SK-N-SH treated with all-trans-retinoic acid at 6 μM for 48 hours (cell line): Measurements from ENCODE around the gene SYNDIG1.

Experiments
- ARNTL ChIP-seq: fragments of 450-650 bp; formaldehyde crosslinking; IDR thresholded peaks from 2 replicates; pipeline ENCODE4 v1.5.0; 2020; ENCODE audit warnings: low read depth, mild to moderate bottlenecking, moderate library complexity, borderline replicate concordance
- BACH2 ChIP-seq: fragments of 250-450 bp; sonication (Bioruptor Pico); IDR thresholded peaks from 2 replicates; pipeline ENCODE4 v1.9.0; 2021; ENCODE audit warnings: mild to moderate bottlenecking, borderline replicate concordance
- CSRNP3 ChIP-seq: fragments of 250-450 bp; sonication (Bioruptor Pico); IDR thresholded peaks from 2 replicates; pipeline ENCODE4 v1.5.1; 2021; ENCODE audit warnings: mild to moderate bottlenecking, moderate library complexity
- ESRRG ChIP-seq: fragments of 250-450 bp; sonication (Bioruptor Pico); IDR thresholded peaks from 2 replicates; pipeline ENCODE4 v1.6.1; 2021; ENCODE audit warnings: mild to moderate bottlenecking
- ISL1 ChIP-seq: fragments of 250-450 bp; sonication (Bioruptor Pico); IDR thresholded peaks from 2 replicates; pipeline ENCODE4 v2.1.2; 2022; ENCODE audit warnings: mild to moderate bottlenecking, moderate library complexity
- TOX ChIP-seq: fragments of 250-450 bp; sonication (Bioruptor Pico); IDR thresholded peaks from 2 replicates; pipeline ENCODE4 v1.8.0; 2021; ENCODE audit warnings: mild to moderate bottlenecking, moderate library complexity, borderline replicate concordance
- ZNF70 ChIP-seq: fragments of 450-650 bp; formaldehyde crosslinking; IDR thresholded peaks from 2 replicates; pipeline ENCODE4 v1.5.0; 2020; ENCODE audit warnings: mild to moderate bottlenecking, moderate library complexity

DNA sequence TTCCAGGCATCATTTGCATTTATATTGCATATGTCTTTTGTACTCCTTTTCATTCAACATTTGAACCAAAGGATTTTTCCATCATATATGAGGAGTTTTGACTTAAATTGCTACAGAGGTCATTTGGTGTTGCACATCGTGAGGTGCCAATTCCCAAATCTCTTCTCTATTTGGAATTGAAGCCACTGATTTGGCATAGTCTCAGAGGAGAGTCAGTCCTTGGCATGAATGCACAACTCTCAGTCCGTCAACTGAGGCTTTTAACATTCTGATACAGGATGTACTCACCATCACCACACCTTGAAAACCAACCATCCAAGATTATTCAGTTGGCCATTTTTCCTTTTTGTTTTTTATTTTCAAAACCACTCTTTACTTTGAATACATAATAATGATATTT is 31.1 kb upstream of the SYNDIG1 start:
- TF ChIP-seq TOX (CRISPR knock-in tag): no peak
- no peak for TF ChIP-seq CSRNP3 (CRISPR knock-in tag)
- no peak for TF ChIP-seq ISL1 (CRISPR knock-in tag)
- TF ChIP-seq ARNTL (CRISPR knock-in tag): no peak
- TF ChIP-seq ZNF70: no peak
- no peak for TF ChIP-seq ESRRG (CRISPR knock-in tag)
- no peak for TF ChIP-seq BACH2 (CRISPR knock-in tag)
